Keratinocyte (primary cell): ENCODE data around the gene CCDC33.

ENCODE experiments used
- CTCF ChIP-seq, 3 experiments: IDR thresholded peaks in 1 of 3; conservative IDR thresholded peaks in 1 of 3; optimal IDR thresholded peaks in 1 of 3; 2 replicates in 2 of 3; 3 replicates in 1 of 3; pipeline versions ENCODE3 to v1.5.1; 2011; ENCODE audit warnings: low read length in 3 of 3, mild to moderate bottlenecking in 3 of 3, moderate library complexity in 2 of 3, control low read depth in 1 of 3, inconsistent platforms in 1 of 3; ENCODE audit not compliant: insufficient read depth in 2 of 3; ENCODE audit errors: extremely low read depth in 1 of 3
- EZH2 ChIP-seq: IDR thresholded peaks from one replicate; pipeline ENCODE4 v1.6.1; 2012; ENCODE audit warnings: inconsistent platforms, mild to moderate bottlenecking, low read length, moderate library complexity

- TF ChIP-seq CTCF (optimal IDR thresholded peaks at IDR 0.05 in 1 of 3, IDR thresholded peaks at IDR 0.05 in 1 of 3, conservative IDR thresholded peaks at IDR 0.05 in 1 of 3; ENCODE audit: extremely low read depth in 1 of 3, insufficient read depth in 2 of 3, low read length in 3 of 3) = no peak
- TF ChIP-seq EZH2 = no peak
These were observed 38.4 kb downstream of the CCDC33 start for GRCh38 chr15:74274470-74275038.
